DND-41 (cell line): ENCODE measurements around the gene CREBBP.

Source experiments
- EZH2 ChIP-seq: IDR thresholded peaks from 3 replicates; pipeline ENCODE4 v1.6.1; 2012; ENCODE audit warnings: borderline replicate concordance, low read depth, mild to moderate bottlenecking, moderate library complexity, low read length, inconsistent platforms; ENCODE audit not compliant: severe bottlenecking
- TF ChIP-seq, protein P1 (sequence below): IDR thresholded peaks from 2 replicates; pipeline ENCODE4 v1.5.1; 2012; ENCODE audit warnings: borderline replicate concordance, low read length, moderate library complexity, mild to moderate bottlenecking; ENCODE audit not compliant: poor library complexity, severe bottlenecking; ENCODE audit errors: extremely low read depth

DNA sequence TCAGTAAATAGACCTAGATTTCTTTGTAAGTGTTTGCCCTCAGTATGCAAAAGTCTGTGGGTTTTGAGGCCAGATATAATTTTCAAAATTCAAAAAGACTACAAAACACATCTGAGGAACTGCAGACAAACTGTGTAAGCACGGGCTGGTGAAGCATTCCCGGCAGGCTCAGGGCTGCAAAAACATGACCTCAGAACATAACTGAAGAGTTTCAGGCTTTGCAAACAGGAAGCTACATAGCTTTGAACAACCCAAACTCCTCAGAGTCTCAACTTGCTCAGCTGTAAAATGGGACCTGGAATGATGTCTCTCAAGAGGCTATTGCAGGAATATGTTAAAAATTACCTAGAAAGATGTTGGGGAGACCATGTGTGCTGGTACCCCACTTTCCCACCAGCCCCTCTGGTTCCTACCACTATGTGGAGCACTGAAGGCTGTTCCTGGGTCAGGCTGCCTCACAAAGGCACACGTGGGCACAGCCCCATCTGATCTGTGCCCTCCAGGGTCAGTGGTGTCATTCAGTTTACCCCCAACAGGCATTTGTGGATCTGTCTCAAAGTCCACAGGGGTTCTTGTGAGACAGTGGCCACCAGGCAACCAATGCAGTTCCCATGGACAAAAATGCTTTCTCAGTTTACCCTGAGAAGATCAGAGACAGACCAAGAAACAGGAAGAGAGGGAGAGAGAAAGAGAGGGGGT, 72.9 kb downstream of the CREBBP start:
- TF ChIP-seq, protein P1, sequence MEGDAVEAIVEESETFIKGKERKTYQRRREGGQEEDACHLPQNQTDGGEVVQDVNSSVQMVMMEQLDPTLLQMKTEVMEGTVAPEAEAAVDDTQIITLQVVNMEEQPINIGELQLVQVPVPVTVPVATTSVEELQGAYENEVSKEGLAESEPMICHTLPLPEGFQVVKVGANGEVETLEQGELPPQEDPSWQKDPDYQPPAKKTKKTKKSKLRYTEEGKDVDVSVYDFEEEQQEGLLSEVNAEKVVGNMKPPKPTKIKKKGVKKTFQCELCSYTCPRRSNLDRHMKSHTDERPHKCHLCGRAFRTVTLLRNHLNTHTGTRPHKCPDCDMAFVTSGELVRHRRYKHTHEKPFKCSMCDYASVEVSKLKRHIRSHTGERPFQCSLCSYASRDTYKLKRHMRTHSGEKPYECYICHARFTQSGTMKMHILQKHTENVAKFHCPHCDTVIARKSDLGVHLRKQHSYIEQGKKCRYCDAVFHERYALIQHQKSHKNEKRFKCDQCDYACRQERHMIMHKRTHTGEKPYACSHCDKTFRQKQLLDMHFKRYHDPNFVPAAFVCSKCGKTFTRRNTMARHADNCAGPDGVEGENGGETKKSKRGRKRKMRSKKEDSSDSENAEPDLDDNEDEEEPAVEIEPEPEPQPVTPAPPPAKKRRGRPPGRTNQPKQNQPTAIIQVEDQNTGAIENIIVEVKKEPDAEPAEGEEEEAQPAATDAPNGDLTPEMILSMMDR, result no peak
- TF ChIP-seq EZH2, result no peak
